Activated CD8-positive, alpha-beta memory T cell treated with anti-CD3 and anti-CD28 coated beads for 1 hour (primary cell): ENCODE measurements around the gene SORBS2.

ENCODE experiments used
- DNase-seq, 2 donors: peaks; one replicate each; pipeline ENCODE4 v3.0.0-alpha.2; 2020; ENCODE audit warnings: low read depth in 1 of 2; ENCODE audit errors: extremely low read depth in 1 of 2

SORBS2 gene

DNA sequence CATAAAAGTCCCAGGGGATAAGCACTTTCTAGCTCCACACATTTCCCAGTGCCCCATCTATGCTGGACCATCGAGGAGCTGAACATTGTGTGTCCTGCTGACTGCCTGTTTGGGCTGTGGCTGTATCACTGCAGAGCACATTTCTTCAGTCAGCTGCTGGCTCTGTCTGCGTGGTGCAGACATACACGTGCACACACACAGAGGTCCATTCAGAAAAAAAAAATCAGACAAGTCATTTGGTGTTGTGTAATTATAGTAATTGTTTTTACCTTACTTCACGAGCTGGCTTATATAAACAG, 275.6 kb downstream of the SORBS2 start:
- DNase-seq, result no peak

DNA sequence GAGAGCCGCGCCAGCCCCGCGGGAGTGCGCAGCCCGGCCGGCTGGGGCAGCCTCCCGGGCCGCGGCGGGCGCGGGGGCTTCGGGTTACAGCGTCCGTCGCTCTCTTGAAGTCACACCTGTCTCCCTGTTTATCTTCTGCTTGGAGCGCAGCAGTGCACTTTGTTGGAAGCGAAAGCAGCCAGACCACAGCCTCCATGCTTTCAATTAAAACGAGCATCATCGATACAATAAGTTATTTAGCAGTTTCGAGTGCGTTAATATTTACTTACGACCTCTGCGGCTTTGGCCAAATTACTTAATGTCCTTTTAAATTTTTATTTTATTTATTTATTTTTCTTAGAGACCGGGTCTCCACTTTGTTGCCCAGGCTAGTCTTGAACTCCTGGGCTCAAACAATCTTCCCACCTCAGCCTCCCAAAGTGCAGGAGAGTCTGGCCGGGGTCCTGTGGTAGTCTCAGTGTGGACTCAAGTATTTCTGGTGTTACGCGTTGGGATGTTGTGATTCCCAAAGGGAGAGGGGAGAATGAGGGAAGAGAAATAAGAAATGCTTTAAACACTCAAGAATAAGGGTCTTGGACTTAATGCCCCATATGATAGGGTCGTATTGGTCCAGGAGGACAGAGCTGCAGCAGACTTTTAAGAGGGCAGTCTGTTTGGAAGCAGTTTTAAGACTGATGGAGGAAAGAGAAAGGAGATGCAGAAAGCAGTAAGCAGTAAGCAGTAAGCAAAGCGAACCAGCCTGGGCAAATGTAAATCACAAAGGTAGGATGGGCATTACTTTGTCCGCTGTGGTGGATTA, 276.2 kb downstream of the SORBS2 start:
- DNase-seq, result no peak
